Suprapubic skin (tissue), 4 donors: ENCODE data around the gene NRXN3. TPM values are rescaled to one million over a fixed set of nuclear protein-coding genes. Genes with fewer than 3 reads are reported as not detected.

ENCODE experiments used
- DNase-seq, 2 donors: peaks; one replicate each; pipeline ENCODE4 v3.0.0-alpha.2; 2019; ENCODE audit warnings: low spot score in 2 of 2
- H3K27ac ChIP-seq: fragments of 200-600 bp; sonication (generic); one replicate; pipeline ENCODE4 v1.5.1; 2019
- H3K27me3 ChIP-seq: fragments of 200-600 bp; sonication (generic); one replicate; pipeline ENCODE4 v1.5.1; 2019
- H3K36me3 ChIP-seq: fragments of 200-600 bp; sonication (generic); one replicate; pipeline ENCODE4 v1.5.1; 2019
- H3K4me1 ChIP-seq: fragments of 200-600 bp; sonication (generic); one replicate; pipeline ENCODE4 v1.5.1; 2019
- H3K4me3 ChIP-seq: fragments of 200-600 bp; sonication (generic); one replicate; pipeline ENCODE4 v1.5.1; 2019; ENCODE audit warnings: mild to moderate bottlenecking
- H3K9me3 ChIP-seq: fragments of 200-600 bp; sonication (generic); one replicate; pipeline ENCODE4 v1.5.1; 2019
- CTCF ChIP-seq, 2 donors: fragments of 200-600 bp in 1 of 2; fragments of 450-650 bp in 1 of 2; sonication (generic) in 1 of 2; IDR thresholded peaks; one replicate each; pipeline ENCODE4 v1.5.1; 2016 to 2019; ENCODE audit warnings: antibody characterized with exemption in 2 of 2, mild to moderate bottlenecking in 1 of 2, moderate library complexity in 1 of 2
- EP300 ChIP-seq: sonication (generic); formaldehyde crosslinking; IDR thresholded peaks from one replicate; pipeline ENCODE4 v1.6.1; 2017; ENCODE audit warnings: antibody characterized with exemption
- POLR2A ChIP-seq, 2 donors: fragments of 450-650 bp; IDR thresholded peaks; one replicate each; pipeline ENCODE4 v1.6.1; 2017; ENCODE audit warnings: antibody characterized with exemption in 2 of 2, mild to moderate bottlenecking in 2 of 2, moderate library complexity in 2 of 2
- POLR2AphosphoS5 ChIP-seq, 3 donors: sonication (generic); formaldehyde crosslinking; IDR thresholded peaks; one replicate each; pipeline ENCODE4 v1.6.1; 2017; ENCODE audit warnings: antibody characterized with exemption in 3 of 3
- WGBS: methylation state at CpG from one replicate; pipeline ENCODE4 v1.1.5; 2018; 5-methylcytosine and 5-hydroxymethylcytosine counted together
- total RNA-seq, 4 donors: library from RNA; depleted of rRNA; stranded (reverse); fragments of >200 nt; gene quantifications; one replicate each; pipeline ENCODE4 v1.1.0, GENCODE V29; 2016

Gene NRXN3
- total RNA-seq, 4 donors from 2014 or later, result 0.79 to 4.3 (median 3.3) TPM

- WGBS, result 90% methylated on average over 7 of the region's 7 CpGs
- no peaks in the 10 kb centered on the region for H3K4me1 ChIP-seq
- no peak for TF ChIP-seq CTCF (IDR thresholded peaks at IDR 0.05)
- TF ChIP-seq POLR2AphosphoS5 (IDR thresholded peaks at IDR 0.05), result no peak
- no peak for TF ChIP-seq EP300
- no peak for TF ChIP-seq POLR2A (IDR thresholded peaks at IDR 0.05)
- H3K27me3 ChIP-seq, result no peaks in the 10 kb centered on the region
- DNase-seq, result no peak
- H3K9me3 ChIP-seq, result no peaks in the 10 kb centered on the region
- H3K36me3 ChIP-seq, result no peaks in the 10 kb centered on the region
- no peak overlapping the region for H3K4me3 ChIP-seq
- H3K27ac ChIP-seq, result no peak overlapping the region
Measured at GRCh38 chr14:79043194-79043889, 873.2 kb downstream of the NRXN3 start.

DNA sequence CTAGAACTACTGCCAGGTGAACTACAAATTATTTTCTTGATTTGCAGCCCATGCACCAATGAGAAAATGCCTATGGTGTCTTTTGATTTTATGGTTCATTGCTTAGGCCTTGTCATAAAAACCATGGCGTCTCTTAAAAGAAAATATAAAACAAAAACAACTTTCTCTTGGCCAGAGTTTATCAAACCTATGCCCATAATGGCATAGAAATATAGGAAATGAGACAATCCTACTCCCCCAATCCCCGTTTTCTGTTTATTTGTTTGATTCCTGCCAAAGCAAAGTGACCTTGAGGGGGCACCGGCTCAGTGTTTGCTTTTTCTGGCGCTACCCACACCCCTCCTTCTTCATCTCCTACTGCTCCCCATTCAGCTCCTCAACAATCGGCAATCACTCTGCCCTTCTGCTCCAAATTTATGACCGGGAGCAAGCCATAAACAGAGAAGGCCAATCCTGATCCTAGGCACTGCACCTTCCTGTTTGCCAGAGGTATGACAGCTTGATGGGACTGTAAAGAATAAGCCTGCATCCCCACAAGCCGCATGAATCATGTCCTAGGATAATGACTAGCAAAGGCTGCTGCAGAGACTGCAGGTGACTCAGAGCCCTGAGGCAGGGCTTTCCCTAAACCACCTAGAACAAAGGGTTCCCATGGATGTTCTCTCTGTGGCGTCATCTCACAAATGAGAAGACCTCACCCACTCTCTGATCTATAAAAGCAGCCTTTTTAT is 874.9 kb downstream of the NRXN3 start:
- WGBS, result 42% methylated on average over 8 of the region's 8 CpGs
- no peaks in the 10 kb centered on the region for H3K4me1 ChIP-seq
- no peaks in the 10 kb centered on the region for H3K36me3 ChIP-seq
- H3K4me3 ChIP-seq, result no peak overlapping the region
- DNase-seq, result no peak
- H3K27me3 ChIP-seq, result no peaks in the 10 kb centered on the region
- H3K9me3 ChIP-seq, result no peaks in the 10 kb centered on the region
- no peak for TF ChIP-seq POLR2A (IDR thresholded peaks at IDR 0.05)
- TF ChIP-seq POLR2AphosphoS5 (IDR thresholded peaks at IDR 0.05), result peak in 1 of 3 donors; percentile 9
- H3K27ac ChIP-seq, result no peak overlapping the region

GRCh38 chr14:79050787-79051727 is 880.9 kb downstream of the NRXN3 start:
- H3K27me3 ChIP-seq, result no peaks in the 10 kb centered on the region
- H3K9me3 ChIP-seq, result no peaks in the 10 kb centered on the region
- H3K4me3 ChIP-seq, result no peak overlapping the region
- H3K36me3 ChIP-seq, result no peaks in the 10 kb centered on the region
- WGBS, result 50% methylated on average over 6 of the region's 6 CpGs
- no peaks in the 10 kb centered on the region for H3K4me1 ChIP-seq
- DNase-seq, result no peak
- TF ChIP-seq POLR2A (IDR thresholded peaks at IDR 0.05) (no peak), POLR2AphosphoS5 (IDR thresholded peaks at IDR 0.05) (no peak), CTCF (IDR thresholded peaks at IDR 0.05) (no peak), EP300 (no peak)
- no peak overlapping the region for H3K27ac ChIP-seq

DNA sequence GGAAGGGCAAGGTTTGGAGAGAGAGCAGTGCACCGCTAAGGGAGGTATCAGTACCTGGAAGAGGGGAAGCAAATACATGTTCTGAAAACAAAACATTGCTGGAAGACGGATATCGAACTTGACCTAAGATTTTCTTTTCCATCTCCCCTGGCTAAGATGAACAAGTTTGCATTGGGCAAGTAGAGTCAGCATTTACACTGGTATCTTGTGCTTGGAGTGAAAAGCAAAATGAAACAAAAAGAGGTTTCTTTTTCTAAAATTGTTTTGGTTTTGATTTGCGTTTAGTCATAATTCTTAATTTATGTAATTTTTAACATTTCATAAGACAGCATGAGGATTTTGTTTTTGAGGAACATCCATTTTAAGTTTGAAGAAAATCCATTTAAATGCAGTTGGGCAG is 881.6 kb downstream of the NRXN3 start:
- Histone ChIP-seq H3K27me3 (no peaks in the 10 kb centered on the region), H3K4me1 (no peaks in the 10 kb centered on the region), H3K36me3 (no peaks in the 10 kb centered on the region), H3K9me3 (no peaks in the 10 kb centered on the region), H3K27ac (no peak overlapping the region), H3K4me3 (no peak overlapping the region)
- DNase-seq, result no peak
- WGBS, result 83% methylated on average over 4 of the region's 4 CpGs
- TF ChIP-seq CTCF (IDR thresholded peaks at IDR 0.05), result no peak
- TF ChIP-seq EP300, result no peak
- TF ChIP-seq POLR2A (IDR thresholded peaks at IDR 0.05), result no peak
- no peak for TF ChIP-seq POLR2AphosphoS5 (IDR thresholded peaks at IDR 0.05)

DNA sequence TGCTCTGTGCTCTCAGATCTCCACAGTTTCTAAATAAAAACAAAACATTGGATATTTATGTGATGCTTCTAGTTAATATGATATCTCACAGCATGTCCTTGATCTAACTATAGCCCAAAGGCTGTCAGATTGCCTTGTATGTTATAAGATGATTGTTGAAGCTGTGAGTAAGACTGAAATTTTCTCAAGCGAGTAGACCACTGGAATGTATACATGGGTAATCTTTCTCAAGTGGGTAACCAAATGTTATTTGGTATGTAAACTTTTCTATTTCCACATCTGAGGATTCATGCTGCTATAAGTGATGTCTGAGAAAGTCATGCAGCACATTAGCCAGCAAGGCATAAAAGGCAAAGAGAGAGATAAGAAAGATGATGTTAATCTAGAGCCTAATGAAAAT is 886.7 kb downstream of the NRXN3 start:
- TF ChIP-seq EP300 (no peak), CTCF (IDR thresholded peaks at IDR 0.05) (no peak), POLR2A (IDR thresholded peaks at IDR 0.05) (no peak)

More for the DNA sequence above, 886.7 kb downstream of the NRXN3 start:
- Histone ChIP-seq H3K4me1 (no peaks in the 10 kb centered on the region), H3K36me3 (no peaks in the 10 kb centered on the region), H3K4me3 (no peak overlapping the region), H3K27me3 (no peaks in the 10 kb centered on the region), H3K9me3 (no peaks in the 10 kb centered on the region), H3K27ac (no peak overlapping the region)
- 76% methylated on average over 1 of the region's 1 CpG for WGBS
- DNase-seq, result no peak
